Measurements from ENCODE around the gene S100A7A. TPM values are rescaled to one million over a fixed set of nuclear protein-coding genes. Genes with fewer than 3 reads are reported as not detected.
A peak's percentile ranks its signal among the peaks of the same experiment; 100 is the strongest.

Gene S100A7A
- total RNA-seq, 2 donors from 2014 or later = not detected

DNA sequence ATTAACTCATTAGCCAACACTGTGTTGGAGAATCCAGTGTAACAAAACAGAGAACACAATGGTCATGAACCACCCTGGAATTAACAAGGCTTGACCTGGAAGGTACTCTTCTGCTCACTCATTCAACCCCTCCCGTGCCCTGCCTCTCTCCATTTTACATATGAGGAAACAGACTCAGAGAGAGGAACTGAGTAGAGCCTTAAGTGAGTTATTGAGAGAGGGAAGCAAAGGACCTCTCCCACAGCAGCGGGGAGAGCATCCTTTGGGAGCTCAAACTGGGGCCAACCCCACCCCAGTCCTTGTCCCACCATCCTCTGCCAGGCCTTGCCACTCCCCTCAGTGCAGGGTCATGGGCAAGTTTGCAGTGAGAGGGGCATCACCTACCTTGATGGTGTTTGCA is 42.2 kb upstream of the S100A7A start:
- Mint-ChIP-seq H3K4me1 (no peaks in the 10 kb centered on the region), H3K27ac (no peak overlapping the region), H3K9me3 (no peaks in the 10 kb centered on the region), H3K36me3 (ENCODE audit: low read depth) (no peaks in the 10 kb centered on the region), H3K27me3 (ENCODE audit: insufficient read depth) (peaks cover 7% of the 10 kb centered on the region), H3K4me3 (no peak overlapping the region)
- no peak overlapping the region for H3K27ac ChIP-seq (ENCODE audit: low read depth, low read length)
- no peak overlapping the region for H3K4me3 ChIP-seq (ENCODE audit: low read length)
- no peaks in the 10 kb centered on the region for H3K27me3 ChIP-seq (ENCODE audit: control insufficient read depth, insufficient read depth, low read length, poor library complexity, severe bottlenecking)
- no peaks in the 10 kb centered on the region for H3K9me3 ChIP-seq (ENCODE audit: control insufficient read depth, low read length)
- TF ChIP-seq, protein P1, sequence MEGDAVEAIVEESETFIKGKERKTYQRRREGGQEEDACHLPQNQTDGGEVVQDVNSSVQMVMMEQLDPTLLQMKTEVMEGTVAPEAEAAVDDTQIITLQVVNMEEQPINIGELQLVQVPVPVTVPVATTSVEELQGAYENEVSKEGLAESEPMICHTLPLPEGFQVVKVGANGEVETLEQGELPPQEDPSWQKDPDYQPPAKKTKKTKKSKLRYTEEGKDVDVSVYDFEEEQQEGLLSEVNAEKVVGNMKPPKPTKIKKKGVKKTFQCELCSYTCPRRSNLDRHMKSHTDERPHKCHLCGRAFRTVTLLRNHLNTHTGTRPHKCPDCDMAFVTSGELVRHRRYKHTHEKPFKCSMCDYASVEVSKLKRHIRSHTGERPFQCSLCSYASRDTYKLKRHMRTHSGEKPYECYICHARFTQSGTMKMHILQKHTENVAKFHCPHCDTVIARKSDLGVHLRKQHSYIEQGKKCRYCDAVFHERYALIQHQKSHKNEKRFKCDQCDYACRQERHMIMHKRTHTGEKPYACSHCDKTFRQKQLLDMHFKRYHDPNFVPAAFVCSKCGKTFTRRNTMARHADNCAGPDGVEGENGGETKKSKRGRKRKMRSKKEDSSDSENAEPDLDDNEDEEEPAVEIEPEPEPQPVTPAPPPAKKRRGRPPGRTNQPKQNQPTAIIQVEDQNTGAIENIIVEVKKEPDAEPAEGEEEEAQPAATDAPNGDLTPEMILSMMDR (conservative IDR thresholded peaks at IDR 0.05) = no peak
- H3K36me3 ChIP-seq (ENCODE audit: control insufficient read depth, insufficient read depth, low read length) = no peaks in the 10 kb centered on the region
- no peaks in the 10 kb centered on the region for H3K4me1 ChIP-seq (ENCODE audit: control insufficient read depth, insufficient read depth, low read length)
- WGBS, 2 experiments (ENCODE audit: insufficient coverage in 1 of 2, insufficient read length in 1 of 2) = 73 to 100% methylated on average over 1 to 2 of the region's 2 CpGs
- H3K9ac ChIP-seq (ENCODE audit: extremely low read depth, low read length, poor library complexity, severe bottlenecking) = no peak overlapping the region
- DNase-seq = peak; percentile 20

DNA sequence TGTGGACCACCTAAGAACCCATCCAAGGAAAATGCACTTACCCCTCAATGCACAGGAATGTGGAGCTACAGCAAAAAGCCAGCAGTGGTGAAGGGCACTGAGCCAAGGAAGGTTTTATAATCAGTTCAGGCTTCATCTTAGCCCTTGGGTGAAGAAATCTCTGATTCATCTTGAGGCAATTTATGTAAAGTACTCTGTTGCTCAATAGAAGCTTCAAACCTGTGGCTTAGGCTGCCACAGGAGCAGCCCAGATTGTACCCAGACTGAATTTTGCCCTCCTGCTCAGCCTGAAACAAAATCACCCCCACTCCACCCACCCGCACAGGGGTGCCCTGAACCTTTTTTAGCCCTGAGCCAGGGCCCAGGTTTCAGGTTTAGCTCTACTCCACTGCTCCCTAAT is 40.8 kb upstream of the S100A7A start, which contains the start of gene S100A12:
TSS of gene S100A12 (minus strand) at position 111 of the 400 bp plus-strand sequence. CDS start 1,029 bp downstream, outside the sequence.
- H3K9me3 Mint-ChIP-seq = no peaks in the 10 kb centered on the region
- Histone ChIP-seq H3K4me1 (ENCODE audit: control insufficient read depth, insufficient read depth, low read length) (no peaks in the 10 kb centered on the region), H3K4me3 (ENCODE audit: low read length) (no peak within 1 kb of the TSS), H3K9ac (ENCODE audit: extremely low read depth, low read length, poor library complexity, severe bottlenecking) (no peak within 1 kb of the TSS), H3K27ac (ENCODE audit: low read depth, low read length) (no peak within 1 kb of the TSS), H3K9me3 (ENCODE audit: control insufficient read depth, low read length) (no peaks in the 10 kb centered on the region), H3K27me3 (ENCODE audit: control insufficient read depth, insufficient read depth, low read length, poor library complexity, severe bottlenecking) (no peaks in the 10 kb centered on the region), H3K36me3 (ENCODE audit: control insufficient read depth, insufficient read depth, low read length) (no peaks in the 10 kb centered on the region)
- no peaks in the 10 kb centered on the region for H3K4me1 Mint-ChIP-seq
- H3K27ac Mint-ChIP-seq = no peak within 1 kb of the TSS
- WGBS, 2 experiments (ENCODE audit: insufficient coverage in 1 of 2, insufficient read length in 1 of 2) = 87% methylated on average over 1 of the region's 1 CpG; no CpG with 5 or more reads in 1 of the 2 experiments
- H3K4me3 Mint-ChIP-seq = no peak within 1 kb of the TSS
- no peaks in the 10 kb centered on the region for H3K36me3 Mint-ChIP-seq (ENCODE audit: low read depth)
- H3K27me3 Mint-ChIP-seq (ENCODE audit: insufficient read depth) = peaks cover 3% of the 10 kb centered on the region
- peak; percentile 29 for DNase-seq
- TF ChIP-seq, protein P1 (conservative IDR thresholded peaks at IDR 0.05) = no peak

DNA sequence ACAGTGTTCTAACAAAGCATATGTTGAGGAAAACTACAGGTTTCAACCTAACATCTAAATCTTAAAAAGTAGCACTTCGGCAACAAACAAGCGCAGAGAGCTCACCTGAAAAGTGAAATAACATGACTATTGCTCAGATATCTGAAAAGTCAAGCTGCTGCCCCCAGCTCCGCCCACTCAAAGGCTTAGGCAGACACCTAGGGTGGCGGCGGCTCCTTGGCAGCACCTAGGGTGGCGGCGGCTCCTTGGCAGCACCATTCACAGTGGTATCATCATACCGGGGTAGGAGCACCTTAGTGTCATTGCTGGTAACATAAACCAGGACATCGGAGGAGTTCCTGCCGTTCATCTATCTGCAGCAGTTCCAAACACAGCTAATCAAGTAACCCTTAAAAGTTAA is 36.7 kb upstream of the S100A7A start:
- no peak overlapping the region for H3K27ac Mint-ChIP-seq
- peaks cover 14% of the 10 kb centered on the region for H3K27me3 Mint-ChIP-seq (ENCODE audit: insufficient read depth)
- Histone ChIP-seq H3K9ac (ENCODE audit: extremely low read depth, low read length, poor library complexity, severe bottlenecking) (no peak overlapping the region), H3K9me3 (ENCODE audit: control insufficient read depth, low read length) (peaks cover 6% of the 10 kb centered on the region), H3K4me3 (ENCODE audit: low read length) (no peak overlapping the region), H3K36me3 (ENCODE audit: control insufficient read depth, insufficient read depth, low read length) (no peaks in the 10 kb centered on the region), H3K4me1 (ENCODE audit: control insufficient read depth, insufficient read depth, low read length) (no peaks in the 10 kb centered on the region), H3K27me3 (ENCODE audit: control insufficient read depth, insufficient read depth, low read length, poor library complexity, severe bottlenecking) (peaks cover 10% of the 10 kb centered on the region), H3K27ac (ENCODE audit: low read depth, low read length) (no peak overlapping the region)
- TF ChIP-seq, protein P1 (conservative IDR thresholded peaks at IDR 0.05) = no peak
- no peak overlapping the region for H3K4me3 Mint-ChIP-seq
- no peaks in the 10 kb centered on the region for H3K4me1 Mint-ChIP-seq
- no peaks in the 10 kb centered on the region for H3K36me3 Mint-ChIP-seq (ENCODE audit: low read depth)
- WGBS, 2 experiments (ENCODE audit: insufficient coverage in 1 of 2, insufficient read length in 1 of 2) = 87 to 89% methylated on average over 8 to 10 of the region's 10 CpGs
- DNase-seq = peak; percentile 24
- H3K9me3 Mint-ChIP-seq = peaks cover 10% of the 10 kb centered on the region
